Neural cell (in vitro differentiated cells): Measurements from ENCODE around the gene ZNF772. TPM values are rescaled to one million over a fixed set of nuclear protein-coding genes. Genes with fewer than 3 reads are reported as not detected.

Experiments used
- H2AFZ ChIP-seq: fragments of 200-600, 300-800 bp; sonication (generic), shearing (Covaris generic); 2 replicates; pipeline ENCODE4 v1.6.0; 2014; ENCODE audit warnings: low read depth, mild to moderate bottlenecking, antibody characterized with exemption, low read length, moderate library complexity
- H3F3A ChIP-seq: fragments of 200-600 bp; shearing (Covaris generic); 2 replicates; pipeline ENCODE4 v1.6.1; 2016; ENCODE audit warnings: mild to moderate bottlenecking, moderate library complexity, mixed read lengths, antibody characterized with exemption, low read length; ENCODE audit not compliant: insufficient read depth, poor library complexity, severe bottlenecking
- H3K27ac ChIP-seq: fragments of 200-600, 300-800 bp; sonication (generic), shearing (Covaris generic); 2 replicates; pipeline ENCODE4 v1.5.1; 2014; ENCODE audit warnings: mild to moderate bottlenecking, low read length, moderate library complexity
- H3K27me3 ChIP-seq: fragments of 300-800, 200-600 bp; sonication (generic), shearing (Covaris generic); 2 replicates; pipeline ENCODE4 v1.6.0; 2014; ENCODE audit warnings: mild to moderate bottlenecking, low read depth, low read length, moderate library complexity; ENCODE audit not compliant: insufficient read depth
- H3K36me3 ChIP-seq: fragments of 300-800, 200-600 bp; sonication (generic), shearing (Covaris generic); 2 replicates; pipeline ENCODE4 v1.5.1; 2014; ENCODE audit warnings: mild to moderate bottlenecking, antibody characterized with exemption, low read length, moderate library complexity; ENCODE audit not compliant: insufficient read depth
- H3K4me2 ChIP-seq: fragments of 300-800, 200-600 bp; sonication (generic), shearing (Covaris generic); 2 replicates; pipeline ENCODE4 v1.6.0; 2014; ENCODE audit warnings: mild to moderate bottlenecking, low read length
- H3K4me3 ChIP-seq: fragments of 300-800, 200-600 bp; sonication (generic), shearing (Covaris generic); 2 replicates; pipeline ENCODE4 v1.5.1; 2014; ENCODE audit warnings: mild to moderate bottlenecking, low read length, moderate library complexity
- H3K79me2 ChIP-seq: fragments of 200-600 bp; shearing (Covaris generic); replicated peaks from 2 replicates; pipeline ENCODE4 v1.6.0; 2014; ENCODE audit warnings: mild to moderate bottlenecking, low read length, moderate library complexity; ENCODE audit not compliant: insufficient read depth
- H3K9ac ChIP-seq: fragments of 300-800, 200-600 bp; sonication (generic), shearing (Covaris generic); 2 replicates; pipeline ENCODE4 v1.6.1; 2016; ENCODE audit warnings: mild to moderate bottlenecking, low read length, mixed read lengths
- H3K9me2 ChIP-seq: fragments of 200-600 bp; shearing (Covaris generic); 2 replicates; pipeline ENCODE4 v1.6.1; 2016; ENCODE audit warnings: mild to moderate bottlenecking, low read length, mixed read lengths; ENCODE audit not compliant: insufficient read depth
- H3K9me3 ChIP-seq: fragments of 200-600, 300-800 bp; sonication (generic), shearing (Covaris generic); 2 replicates; pipeline ENCODE4 v1.6.1; 2016; ENCODE audit warnings: mild to moderate bottlenecking, mixed run types, low read length, moderate library complexity, mixed read lengths
- H4K20me1 ChIP-seq: fragments of 200-600 bp; shearing (Covaris generic); 2 replicates; pipeline ENCODE4 v1.6.1; 2016; ENCODE audit warnings: mild to moderate bottlenecking, mixed run types; ENCODE audit not compliant: insufficient read depth
- CTCF ChIP-seq: fragments of 450-650 bp; IDR thresholded peaks from 2 replicates; pipeline ENCODE4 v1.5.1; 2014; ENCODE audit warnings: antibody characterized with exemption, mild to moderate bottlenecking, moderate library complexity; ENCODE audit not compliant: poor library complexity, severe bottlenecking
- EP300 ChIP-seq: fragments of 450-650 bp; conservative IDR thresholded peaks from 2 replicates; pipeline ENCODE4 v1.6.1; 2014; ENCODE audit warnings: antibody characterized with exemption, mild to moderate bottlenecking, moderate library complexity; ENCODE audit not compliant: poor library complexity, severe bottlenecking
- EZH2 ChIP-seq: fragments of 200-600, 300-800 bp; shearing (Covaris generic), sonication (generic); IDR thresholded peaks from 2 replicates; pipeline ENCODE4 v1.6.1; 2014; ENCODE audit warnings: antibody characterized with exemption, low read length, borderline replicate concordance, mild to moderate bottlenecking; ENCODE audit not compliant: insufficient read depth, poor library complexity, severe bottlenecking
- MXI1 ChIP-seq: fragments of 450-650 bp; conservative IDR thresholded peaks from 2 replicates; pipeline ENCODE4 v1.6.1; 2014; ENCODE audit warnings: antibody characterized with exemption, mild to moderate bottlenecking; ENCODE audit not compliant: poor library complexity, severe bottlenecking
- POLR2AphosphoS5 ChIP-seq: IDR thresholded peaks from 2 replicates; pipeline ENCODE4 v1.6.1; 2012
- REST ChIP-seq: IDR thresholded peaks from 2 replicates; pipeline ENCODE4 v1.6.1; 2012; ENCODE audit warnings: borderline replicate concordance
- SMC3 ChIP-seq: fragments of 450-650 bp; conservative IDR thresholded peaks from 2 replicates; pipeline ENCODE4 v1.6.1; 2014; ENCODE audit warnings: antibody characterized with exemption, mild to moderate bottlenecking, moderate library complexity; ENCODE audit not compliant: poor library complexity
- TAF1 ChIP-seq: IDR thresholded peaks from 2 replicates; pipeline ENCODE4 v1.6.1; 2012; ENCODE audit warnings: low read depth
- polyA plus RNA-seq: library from polyadenylated mRNA; depleted of rRNA; stranded (reverse); fragments of >200 nt; gene quantifications from 2 replicates; pipeline ENCODE4 v1.2.3, GENCODE V29; 2014

Gene ZNF772
- polyA plus RNA-seq, 1 donor from 2014 or later: 24.0 TPM

GRCh38 chr19:57466489-57466888 is 10.9 kb downstream of the ZNF772 start:
- Histone ChIP-seq H3K9me3 (peaks cover 27% of the 10 kb centered on the region), H3K9me2 (no peaks in the 10 kb centered on the region), H3K27ac (no peak overlapping the region), H3K4me2 (no peak overlapping the region), H3K27me3 (no peaks in the 10 kb centered on the region), H3K79me2 (peaks cover 18% of the 10 kb centered on the region), H4K20me1 (no peaks in the 10 kb centered on the region), H3K4me3 (no peak overlapping the region), H2AFZ (no peak overlapping the region), H3F3A (no peaks in the 10 kb centered on the region), H3K36me3 (peaks cover 29% of the 10 kb centered on the region), H3K9ac (no peak overlapping the region)
- no peak for TF ChIP-seq EP300
- TF ChIP-seq REST: no peak
- TF ChIP-seq TAF1: no peak
- no peak for TF ChIP-seq CTCF
- no peak for TF ChIP-seq POLR2AphosphoS5
- no peak for TF ChIP-seq SMC3

GRCh38 chr19:57465680-57466381 is 11.5 kb downstream of the ZNF772 start:
- no peak overlapping the region for H3K4me3 ChIP-seq
- H3F3A ChIP-seq: no peaks in the 10 kb centered on the region
- H3K36me3 ChIP-seq: peaks cover 22% of the 10 kb centered on the region
- peak; percentile 12 for TF ChIP-seq CTCF
- TF ChIP-seq EZH2: no peak
- no peak for TF ChIP-seq REST
- TF ChIP-seq POLR2AphosphoS5: no peak
- no peak for TF ChIP-seq MXI1
- peaks cover 21% of the 10 kb centered on the region for H3K9me3 ChIP-seq
- H3K9ac ChIP-seq: no peak overlapping the region
- no peaks in the 10 kb centered on the region for H4K20me1 ChIP-seq
- peaks cover 15% of the 10 kb centered on the region for H3K79me2 ChIP-seq
- no peak overlapping the region for H2AFZ ChIP-seq
- H3K27me3 ChIP-seq: no peaks in the 10 kb centered on the region
- H3K4me2 ChIP-seq: no peak overlapping the region
- H3K27ac ChIP-seq: no peak overlapping the region
- no peaks in the 10 kb centered on the region for H3K9me2 ChIP-seq
